CD4-positive, alpha-beta T cell (primary cell): ENCODE data around the gene RAB22A. TPM values are rescaled to one million over a fixed set of nuclear protein-coding genes. Genes with fewer than 3 reads are reported as not detected.

Source experiments
- ATAC-seq: fragments of 200-7000 bp; cut with Tn5 transposase; one replicate; pipeline ENCODE4 v1.10.0; 2022; ENCODE audit warnings: mild to moderate bottlenecking; ENCODE audit not compliant: poor library complexity
- CTCF ChIA-PET: fragments of 350-600 bp; sonication (Branson Sonifier 250); formaldehyde crosslinking; loops from one replicate; lab custom pipeline; 2021; ENCODE audit warnings: antibody characterized with exemption, inconsistent platforms; lab: Charles Lee
- POLR2A ChIA-PET: fragments of 350-600 bp; sonication (Branson Sonifier 250); formaldehyde crosslinking; loops from one replicate; lab custom pipeline; 2021; ENCODE audit warnings: antibody characterized with exemption, inconsistent platforms; lab: Charles Lee
- DNase-seq, 14 experiments: peaks; one replicate each; pipeline ENCODE4 v3.0.0-alpha.2; 2013 to 2020; ENCODE audit warnings: mixed read lengths in 2 of 14
- H3K27ac ChIP-seq, 2 donors: one replicate each; pipeline versions ENCODE4 v1.5.1 to v1.7.0; 2013; ENCODE audit warnings: low read length in 2 of 2, low read depth in 1 of 2, mild to moderate bottlenecking in 1 of 2
- H3K27me3 ChIP-seq, 2 experiments: 1 replicate in 1 of 2; 2 replicates in 1 of 2; pipeline versions ENCODE4 v1.6.1 to v1.7.0; 2013; ENCODE audit warnings: low read length in 2 of 2, control low read depth in 1 of 2, mild to moderate bottlenecking in 1 of 2, moderate library complexity in 1 of 2; ENCODE audit not compliant: insufficient read depth in 2 of 2, control insufficient read depth in 1 of 2
- H3K36me3 ChIP-seq: one replicate; pipeline ENCODE4 v1.6.1; 2013; ENCODE audit warnings: low read length, control low read depth; ENCODE audit not compliant: insufficient read depth
- H3K4me1 ChIP-seq: one replicate; pipeline ENCODE4 v1.6.1; 2013; ENCODE audit warnings: low read length, control low read depth; ENCODE audit not compliant: insufficient read depth
- H3K4me3 ChIP-seq: one replicate; pipeline ENCODE4 v1.5.1; 2013; ENCODE audit warnings: mild to moderate bottlenecking, low read length, moderate library complexity
- H3K9me3 ChIP-seq, 2 experiments: 1 replicate in 1 of 2; 2 replicates in 1 of 2; pipeline versions ENCODE4 v1.6.1 to v1.7.0; 2013; ENCODE audit warnings: low read length in 2 of 2, mild to moderate bottlenecking in 2 of 2, control low read depth in 1 of 2, moderate library complexity in 1 of 2; ENCODE audit not compliant: control insufficient read depth in 1 of 2, insufficient read depth in 1 of 2
- H3K27ac Mint-ChIP-seq: one replicate; pipeline ENCODE4 v1.8.0; 2020; ENCODE audit warnings: mixed read lengths
- H3K27me3 Mint-ChIP-seq: one replicate; pipeline ENCODE4 v1.8.0; 2021; ENCODE audit warnings: mixed read lengths
- H3K36me3 Mint-ChIP-seq: one replicate; pipeline ENCODE4 v1.8.0; 2021; ENCODE audit warnings: low read depth, mixed read lengths
- H3K4me1 Mint-ChIP-seq: one replicate; pipeline ENCODE4 v1.8.0; 2021; ENCODE audit warnings: low read depth, mixed read lengths
- H3K4me3 Mint-ChIP-seq: one replicate; pipeline ENCODE4 v1.8.0; 2020; ENCODE audit warnings: mild to moderate bottlenecking, mixed read lengths
- H3K9me3 Mint-ChIP-seq: one replicate; pipeline ENCODE4 v1.8.0; 2020; ENCODE audit warnings: mixed read lengths
- CTCF ChIP-seq: fragments of 200-600 bp; IDR thresholded peaks from one replicate; pipeline ENCODE4 v1.8.0; 2022; ENCODE audit warnings: antibody characterized with exemption, mild to moderate bottlenecking
- intact Hi-C, 2 experiments: fragments of 100-400 bp; cut with DNase I in 1 of 2; cut with micrococcal nuclease in 1 of 2; formaldehyde crosslinking; loops; one replicate each; pipeline versions ENCODE4 v1.15.1 to v1.9.0; 2023 to 2025; cut with DNase I, micrococcal nuclease
- total RNA-seq, 174 experiments: library from RNA in 2 of 174; stranded (reverse) in 2 of 174; gene quantifications; one replicate each; pipeline ENCODE4 v1.2.3 and lab custom pipeline; 2021 to 2026

Gene RAB22A
- total RNA-seq, 2 experiments from 2014 or later: 16.5 to 17.2 TPM

DNA sequence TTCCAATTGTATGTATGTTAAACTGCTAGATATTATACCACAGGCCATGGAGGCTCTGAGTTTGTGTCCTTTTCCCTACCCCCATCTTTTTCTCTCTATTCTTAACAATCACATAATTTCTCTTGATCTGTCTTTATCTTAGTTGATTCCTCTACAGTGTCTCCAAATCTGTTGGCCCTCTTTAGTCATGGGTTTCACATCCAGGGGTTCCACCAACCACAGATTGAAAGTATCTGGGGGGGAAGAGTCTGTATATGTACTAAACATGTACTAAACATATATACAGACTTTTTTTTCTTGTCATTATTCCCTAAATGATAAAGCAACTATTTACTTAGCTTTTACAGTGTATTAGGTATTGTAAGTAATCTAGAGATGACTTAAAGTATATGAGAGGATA, 20.2 kb downstream of the RAB22A start:
- H3K27ac ChIP-seq: no peak overlapping the region
- H3K36me3 ChIP-seq: peaks cover 13% of the 10 kb centered on the region
- no peak for ATAC-seq
- TF ChIP-seq CTCF: no peak
- H3K4me1 ChIP-seq: peaks cover 6% of the 10 kb centered on the region
- ChIA-PET CTCF (no interaction called here), POLR2A (no interaction called here)
- Mint-ChIP-seq H3K9me3 (no peaks in the 10 kb centered on the region), H3K27me3 (no peaks in the 10 kb centered on the region), H3K4me1 (peaks cover 55% of the 10 kb centered on the region), H3K36me3 (peaks cover 32% of the 10 kb centered on the region), H3K4me3 (no peak overlapping the region), H3K27ac (no peak overlapping the region)
- DNase-seq: no peak
- H3K9me3 ChIP-seq: no peaks in the 10 kb centered on the region
- no peaks in the 10 kb centered on the region for H3K27me3 ChIP-seq
- intact Hi-C loops: no loop called here
- no peak overlapping the region for H3K4me3 ChIP-seq

GRCh38 chr20:58330249-58330648, 20.7 kb downstream of the RAB22A start:
- intact Hi-C loops: no loop called here
- ChIA-PET POLR2A (no interaction called here), CTCF (no interaction called here)
- Histone ChIP-seq H3K4me1 (peaks cover 4% of the 10 kb centered on the region), H3K9me3 (no peaks in the 10 kb centered on the region), H3K27me3 (no peaks in the 10 kb centered on the region), H3K36me3 (peaks cover 13% of the 10 kb centered on the region), H3K4me3 (no peak overlapping the region), H3K27ac (no peak overlapping the region)
- Mint-ChIP-seq H3K9me3 (no peaks in the 10 kb centered on the region), H3K36me3 (peaks cover 37% of the 10 kb centered on the region), H3K4me1 (peaks cover 59% of the 10 kb centered on the region), H3K27ac (no peak overlapping the region), H3K27me3 (no peaks in the 10 kb centered on the region), H3K4me3 (no peak overlapping the region)
- TF ChIP-seq CTCF: no peak
- ATAC-seq (no peak), DNase-seq (no peak)

GRCh38 chr20:58330687-58331086, 21.2 kb downstream of the RAB22A start:
- H3K27me3 Mint-ChIP-seq: no peaks in the 10 kb centered on the region
- ChIA-PET CTCF (no interaction called here), POLR2A (no interaction called here)
- Histone ChIP-seq H3K36me3 (peaks cover 13% of the 10 kb centered on the region), H3K4me3 (no peak overlapping the region), H3K4me1 (peaks cover 3% of the 10 kb centered on the region), H3K9me3 (no peaks in the 10 kb centered on the region), H3K27ac (no peak overlapping the region), H3K27me3 (no peaks in the 10 kb centered on the region)
- no peak overlapping the region for H3K4me3 Mint-ChIP-seq
- DNase-seq (no peak), ATAC-seq (no peak)
- H3K9me3 Mint-ChIP-seq: no peaks in the 10 kb centered on the region
- H3K27ac Mint-ChIP-seq: no peak overlapping the region
- peaks cover 59% of the 10 kb centered on the region for H3K4me1 Mint-ChIP-seq
- no peak for TF ChIP-seq CTCF
- peaks cover 37% of the 10 kb centered on the region for H3K36me3 Mint-ChIP-seq
- intact Hi-C loops: no loop called here
